HEK293 (cell line): Measurements from ENCODE around the gene NUDT16L1.

ENCODE experiments used
- CTCF ChIA-PET: fragments of 350-600 bp; formaldehyde crosslinking; extraction: SDS; loops from one replicate; lab custom pipeline; 2021; ENCODE audit warnings: antibody characterized with exemption; lab: Yijun Ruan, JAX
- POLR2A ChIA-PET: fragments of 300-600 bp; formaldehyde crosslinking; extraction: SDS; loops from one replicate; lab custom pipeline; 2020; ENCODE audit warnings: antibody characterized with exemption, inconsistent platforms; lab: Yijun Ruan, JAX
- H3K27ac ChIP-seq: fragments of 200-500 bp; sonication (Bioruptor generic); 2 replicates; pipeline ENCODE4 v1.5.1; 2014; ENCODE audit warnings: low read depth, low read length, control low read depth, inconsistent platforms; ENCODE audit errors: extremely low read depth
- H3K36me3 ChIP-seq, 2 experiments: fragments of 200-500 bp in 1 of 2; sonication (Bioruptor generic) in 1 of 2; 1 replicate in 1 of 2; 2 replicates in 1 of 2; pipeline ENCODE4 v1.5.1; 2014 to 2017; ENCODE audit warnings: inconsistent platforms in 2 of 2, low read length in 2 of 2; ENCODE audit not compliant: control insufficient read depth in 2 of 2, insufficient read depth in 1 of 2
- H3K4me1 ChIP-seq: fragments of 200-500 bp; sonication (Bioruptor generic); 2 replicates; pipeline ENCODE4 v1.5.1; 2014; ENCODE audit warnings: mild to moderate bottlenecking, low read length, inconsistent platforms; ENCODE audit not compliant: control insufficient read depth, insufficient read depth
- H3K4me3 ChIP-seq: 2 replicates; pipeline ENCODE4 v1.5.1; 2011; ENCODE audit warnings: low read depth, mild to moderate bottlenecking, control low read depth, low read length, moderate library complexity
- H3K9me3 ChIP-seq: fragments of 200-500 bp; sonication (Bioruptor generic); 2 replicates; pipeline ENCODE4 v1.5.1; 2014; ENCODE audit warnings: low read depth, low read length, inconsistent platforms; ENCODE audit not compliant: control insufficient read depth, insufficient read depth
- KLF1 ChIP-seq: fragments of 450-650 bp; formaldehyde crosslinking; IDR thresholded peaks from 2 replicates; pipeline ENCODE4 v1.5.1; 2016; ENCODE audit warnings: missing biosample characterization, missing genetic modification characterization
- KLF9 ChIP-seq: fragments of 450-650 bp; formaldehyde crosslinking; IDR thresholded peaks from 2 replicates; pipeline ENCODE4 v1.5.1; 2016; ENCODE audit warnings: missing biosample characterization, missing genetic modification characterization, low read depth
- MEIS1 ChIP-seq: sonication (generic); formaldehyde crosslinking; IDR thresholded peaks from 2 replicates; pipeline ENCODE4 v1.8.1; 2022; ENCODE audit warnings: missing genetic modification reagents, mild to moderate bottlenecking, borderline replicate concordance
- MZF1 ChIP-seq: fragments of 450-650 bp; formaldehyde crosslinking; IDR thresholded peaks from 2 replicates; pipeline ENCODE4 v1.5.1; 2017; ENCODE audit warnings: missing biosample characterization, missing genetic modification characterization, borderline replicate concordance
- ZBTB10 ChIP-seq: fragments of 450-650 bp; formaldehyde crosslinking; IDR thresholded peaks from 2 replicates; pipeline ENCODE4 v1.5.1; 2016; ENCODE audit warnings: missing biosample characterization, missing genetic modification characterization
- ZBTB20 ChIP-seq: fragments of 450-650 bp; formaldehyde crosslinking; IDR thresholded peaks from 2 replicates; pipeline ENCODE4 v1.5.1; 2016; ENCODE audit warnings: missing biosample characterization, missing genetic modification characterization
- ZBTB7A ChIP-seq: fragments of 450-650 bp; formaldehyde crosslinking; IDR thresholded peaks from 2 replicates; pipeline ENCODE4 v1.5.1; 2016; ENCODE audit warnings: low read depth, missing biosample characterization, missing genetic modification characterization
- ZEB2 ChIP-seq: fragments of 450-650 bp; formaldehyde crosslinking; IDR thresholded peaks from 2 replicates; pipeline ENCODE4 v1.5.1; 2016; ENCODE audit warnings: missing biosample characterization, missing genetic modification characterization
- ZFP41 ChIP-seq: fragments of 450-650 bp; formaldehyde crosslinking; IDR thresholded peaks from 2 replicates; pipeline ENCODE4 v1.5.1; 2016; ENCODE audit warnings: missing biosample characterization, missing genetic modification characterization, borderline replicate concordance
- ZFP69B ChIP-seq: fragments of 450-650 bp; formaldehyde crosslinking; IDR thresholded peaks from 2 replicates; pipeline ENCODE4 v1.5.1; 2016; ENCODE audit warnings: missing biosample characterization, missing genetic modification characterization
- ZNF223 ChIP-seq: fragments of 450-650 bp; formaldehyde crosslinking; IDR thresholded peaks from 2 replicates; pipeline ENCODE4 v1.5.1; 2016; ENCODE audit warnings: missing biosample characterization, missing genetic modification characterization
- ZNF341 ChIP-seq: fragments of 450-650 bp; formaldehyde crosslinking; IDR thresholded peaks from 2 replicates; pipeline ENCODE4; 2016; ENCODE audit warnings: low read depth, missing biosample characterization, missing genetic modification characterization
- ZNF354C ChIP-seq: fragments of 450-650 bp; formaldehyde crosslinking; IDR thresholded peaks from 2 replicates; pipeline ENCODE4 v1.5.1; 2016; ENCODE audit warnings: missing biosample characterization, missing genetic modification characterization, low read depth, borderline replicate concordance
- ZNF398 ChIP-seq: fragments of 450-650 bp; formaldehyde crosslinking; IDR thresholded peaks from 2 replicates; pipeline ENCODE4 v1.5.1; 2017; ENCODE audit warnings: missing biosample characterization, missing genetic modification characterization
- ZNF404 ChIP-seq: fragments of 450-650 bp; formaldehyde crosslinking; IDR thresholded peaks from 2 replicates; pipeline ENCODE4 v1.5.1; 2017; ENCODE audit warnings: missing biosample characterization, missing genetic modification characterization
- ZNF473 ChIP-seq: fragments of 450-650 bp; formaldehyde crosslinking; IDR thresholded peaks from 2 replicates; pipeline ENCODE4 v1.5.1; 2017; ENCODE audit warnings: missing biosample characterization, missing genetic modification characterization
- ZNF501 ChIP-seq: fragments of 450-650 bp; formaldehyde crosslinking; IDR thresholded peaks from 2 replicates; pipeline ENCODE4 v1.5.1; 2016; ENCODE audit warnings: missing biosample characterization, missing genetic modification characterization
- ZNF571 ChIP-seq: fragments of 450-650 bp; formaldehyde crosslinking; IDR thresholded peaks from 2 replicates; pipeline ENCODE4 v1.5.0; 2017; ENCODE audit warnings: missing biosample characterization, missing genetic modification characterization
- ZNF580 ChIP-seq: fragments of 450-650 bp; formaldehyde crosslinking; IDR thresholded peaks from 2 replicates; pipeline ENCODE4 v1.5.1; 2016; ENCODE audit warnings: missing biosample characterization, missing genetic modification characterization
- ZNF623 ChIP-seq: fragments of 450-650 bp; formaldehyde crosslinking; IDR thresholded peaks from 2 replicates; pipeline ENCODE4 v1.5.1; 2016; ENCODE audit warnings: missing biosample characterization, missing genetic modification characterization
- ZNF626 ChIP-seq: fragments of 450-650 bp; sonication (Bioruptor Pico); formaldehyde crosslinking; IDR thresholded peaks from 2 replicates; pipeline ENCODE4 v1.5.1; 2018; ENCODE audit warnings: missing biosample characterization, missing genetic modification characterization, inconsistent platforms
- ZNF645 ChIP-seq: fragments of 450-650 bp; formaldehyde crosslinking; IDR thresholded peaks from 2 replicates; pipeline ENCODE4; 2016; ENCODE audit warnings: missing biosample characterization, missing genetic modification characterization
- ZNF747 ChIP-seq: fragments of 450-650 bp; formaldehyde crosslinking; IDR thresholded peaks from 2 replicates; pipeline ENCODE4 v1.5.1; 2016; ENCODE audit warnings: missing biosample characterization, missing genetic modification characterization

The NUDT16L1 gene

GRCh38 chr16:4696905-4697847, 3.8 kb downstream of the NUDT16L1 start:
- H3K36me3 ChIP-seq, result peaks cover 0 to 74% of the 10 kb centered on the region in 2 experiments; a peak in 1 of 3 replicates
- ChIA-PET CTCF (interaction anchor here (0.8 kb wide), 1 partner anchor 20 kb away, joined by 3 read pairs; no protein-coding TSS in a partner anchor), POLR2A (interaction anchor here (1.2 to 1.3 kb wide), 2 partner anchors 37 to 261 kb away, joined by 5 read pairs; partner anchors contain the start of genes ANKS3, DNAAF8 and SEC14L5)
- H3K4me3 ChIP-seq, result no peak overlapping the region
- H3K27ac ChIP-seq, result no peak overlapping the region
- TF ChIP-seq ZBTB7A (no peak), ZNF473 (tag by site-specific recombination) (no peak), ZBTB20 (tag by site-specific recombination) (no peak), ZNF398 (tag by site-specific recombination) (no peak), MZF1 (no peak), ZNF747 (tag by site-specific recombination) (no peak), ZEB2 (tag by site-specific recombination) (no peak), ZFP69B (tag by site-specific recombination) (no peak), ZBTB10 (no peak), ZNF580 (tag by site-specific recombination) (no peak), MEIS1 (CRISPR knock-in tag) (no peak), ZNF501 (tag by site-specific recombination) (no peak), ZNF354C (tag by site-specific recombination) (no peak)
- peaks cover 4% of the 10 kb centered on the region; the same call in 1 of the 2 replicates for H3K4me1 ChIP-seq
- no peaks in the 10 kb centered on the region for H3K9me3 ChIP-seq

- POLR2A ChIA-PET, result no interaction called here
- no peak overlapping the region for H3K27ac ChIP-seq
- no peak overlapping the region for H3K4me3 ChIP-seq
- no peaks in the 10 kb centered on the region for H3K9me3 ChIP-seq
- H3K4me1 ChIP-seq, result peaks cover 4% of the 10 kb centered on the region; the same call in 1 of the 2 replicates
- CTCF ChIA-PET, result interaction anchor here (0.8 kb wide), 1 partner anchor 19 kb away, joined by 3 read pairs; no protein-coding TSS in a partner anchor
- H3K36me3 ChIP-seq, result peaks cover 0 to 80% of the 10 kb centered on the region in 2 experiments; a peak in 1 of 3 replicates
- TF ChIP-seq ZNF404 (no peak), ZNF623 (tag by site-specific recombination) (no peak), ZNF626 (tag by site-specific recombination) (no peak), KLF1 (no peak), ZNF354C (tag by site-specific recombination) (no peak), ZNF223 (no peak), ZNF645 (tag by site-specific recombination) (no peak), ZFP41 (tag by site-specific recombination) (no peak), ZNF398 (tag by site-specific recombination) (no peak), KLF9 (tag by site-specific recombination) (no peak), ZNF341 (tag by site-specific recombination) (no peak), ZNF571 (tag by site-specific recombination) (no peak)
Observed at GRCh38 chr16:4697848-4698291, 4.5 kb downstream of the NUDT16L1 start.
